K562 (cell line): ENCODE data around the gene ACSF3. TPM values are rescaled to one million over a fixed set of nuclear protein-coding genes. Genes with fewer than 3 reads are reported as not detected.

ENCODE experiments used
- ATAC-seq: fragments of 200-7000 bp; cut with Tn5 transposase; 3 replicates; pipeline ENCODE4 v1.9.1; 2020; ENCODE audit warnings: moderate library complexity
- BruUV-seq: library from RNA; stranded (reverse); fragments of 400-500 nt; replicated peaks from 2 replicates; lab custom pipeline; 2021; lab: Mats Ljungman, UMichigan
- CTCF ChIA-PET: fragments of 300-600 bp; formaldehyde crosslinking; extraction: SDS; loops from one replicate; lab custom pipeline; 2021; ENCODE audit warnings: low intra/inter-chr PET ratio; lab: Yijun Ruan, JAX
- POLR2A ChIA-PET: fragments of 300-600, 350-650 bp; sonication (Branson Sonifier 250); formaldehyde crosslinking; extraction: SDS; loops from one replicate; lab custom pipeline; 2021; ENCODE audit warnings: antibody characterized with exemption, inconsistent platforms; lab: Yijun Ruan, JAX
- DNase-seq, 4 experiments: peaks; one replicate each; pipeline versions ENCODE4 v3.0.0 to v3.0.0-alpha.2; 2011 to 2018; ENCODE audit warnings: low spot score in 3 of 4, mixed read lengths in 3 of 4; ENCODE audit errors: extremely low read depth in 1 of 4
- FAIRE-seq: peaks from 2 replicates; lab custom pipeline; 2011; peaks lifted over from hg19 to GRCh38; lab: Jason Lieb, UNC
- H2AFZ ChIP-seq: 2 replicates; pipeline ENCODE4 v1.6.0; 2011; ENCODE audit warnings: low read depth, low read length, control low read depth, inconsistent platforms
- H3K27ac ChIP-seq: fragments of 200-600 bp; 3 replicates; pipeline ENCODE4 v1.8.0; 2011; ENCODE audit warnings: low read depth, mild to moderate bottlenecking, control low read depth, inconsistent platforms, low read length, moderate library complexity, mixed read lengths; ENCODE audit errors: extremely low read depth
- H3K27me3 ChIP-seq, 2 experiments: fragments of 300-600 bp in 1 of 2; 2 replicates in 1 of 2; 3 replicates in 1 of 2; pipeline versions ENCODE4 v1.6.0 to v1.8.0; 2011; ENCODE audit warnings: inconsistent platforms in 2 of 2, low read length in 2 of 2, mild to moderate bottlenecking in 1 of 2, mixed read lengths in 1 of 2, moderate library complexity in 1 of 2; ENCODE audit not compliant: control insufficient read depth in 2 of 2, insufficient read depth in 2 of 2
- H3K36me3 ChIP-seq: fragments of 300-600 bp; 3 replicates; pipeline ENCODE4 v1.8.0; 2011; ENCODE audit warnings: mild to moderate bottlenecking, low read length, inconsistent platforms; ENCODE audit not compliant: control insufficient read depth, insufficient read depth
- H3K4me1 ChIP-seq, 2 experiments: fragments of 200-600 bp in 1 of 2; replicated peaks in 1 of 2; 2 replicates in 1 of 2; 3 replicates in 1 of 2; pipeline versions ENCODE4 v1.5.1 to v1.8.0; 2011; ENCODE audit warnings: inconsistent platforms in 2 of 2, low read length in 2 of 2, mild to moderate bottlenecking in 1 of 2, mixed read lengths in 1 of 2, moderate library complexity in 1 of 2; ENCODE audit not compliant: control insufficient read depth in 2 of 2, insufficient read depth in 2 of 2
- H3K4me2 ChIP-seq: 2 replicates; pipeline ENCODE4 v1.6.1; 2011; ENCODE audit warnings: low read length, control low read depth, inconsistent platforms, mixed read lengths; ENCODE audit not compliant: insufficient read depth
- H3K4me3 ChIP-seq: fragments of 200-600 bp; sonication (generic), shearing (Covaris generic); 2 replicates; pipeline ENCODE4 v1.5.1; 2016; ENCODE audit warnings: control low read depth, inconsistent platforms
- H3K79me2 ChIP-seq: fragments of 200-600 bp; 3 replicates; pipeline ENCODE4 v1.8.0; 2011; ENCODE audit warnings: low read length, inconsistent platforms; ENCODE audit not compliant: control insufficient read depth, insufficient read depth
- H3K9ac ChIP-seq, 2 experiments: 2 replicates each; pipeline versions ENCODE4 v1.6.0 to v1.6.1; 2011; ENCODE audit warnings: low read depth in 2 of 2, low read length in 2 of 2, control low read depth in 1 of 2, inconsistent platforms in 1 of 2, mild to moderate bottlenecking in 1 of 2, mixed read lengths in 1 of 2; ENCODE audit not compliant: insufficient read depth in 1 of 2
- H3K9me1 ChIP-seq: one replicate; pipeline ENCODE4 v1.6.0; 2011; ENCODE audit warnings: inconsistent platforms, mild to moderate bottlenecking, low read length, moderate library complexity; ENCODE audit not compliant: control insufficient read depth, insufficient read depth
- H3K9me3 ChIP-seq: replicated peaks from 2 replicates; pipeline ENCODE4 v1.5.1; 2011; ENCODE audit warnings: low read depth, low read length, inconsistent platforms; ENCODE audit not compliant: control insufficient read depth, insufficient read depth
- H4K20me1 ChIP-seq: replicated peaks from 2 replicates; pipeline ENCODE4 v1.6.1; 2011; ENCODE audit warnings: low read length, inconsistent platforms, mixed read lengths; ENCODE audit not compliant: control insufficient read depth, insufficient read depth
- BRF2 ChIP-seq: IDR thresholded peaks from 3 replicates; pipeline ENCODE4 v1.6.1; 2011; ENCODE audit warnings: borderline replicate concordance, mild to moderate bottlenecking; ENCODE audit not compliant: insufficient read length, insufficient read depth
- EP400 ChIP-seq: fragments of 450-650 bp; IDR thresholded peaks from 2 replicates; pipeline ENCODE4 v1.6.1; 2017; ENCODE audit warnings: antibody characterized with exemption, mild to moderate bottlenecking, moderate library complexity
- HLTF ChIP-seq: fragments of 450-650 bp; IDR thresholded peaks from 2 replicates; pipeline ENCODE4 v1.6.1; 2016
- RFX1 ChIP-seq: fragments of 450-650 bp; IDR thresholded peaks from 2 replicates; pipeline ENCODE4 v1.6.1; 2016; ENCODE audit warnings: mild to moderate bottlenecking, moderate library complexity
- TEAD1 ChIP-seq, 2 experiments: fragments of 450-650 bp in 1 of 2; sonication (generic) in 1 of 2; formaldehyde crosslinking; IDR thresholded peaks; 2 replicates each; pipeline versions ENCODE4 v1.4.0 to v1.8.0; 2020 to 2022; ENCODE audit warnings: mild to moderate bottlenecking in 2 of 2, missing genetic modification reagents in 1 of 2
- TEAD2 ChIP-seq: fragments of 450-650 bp; IDR thresholded peaks from 2 replicates; pipeline ENCODE4 v1.6.1; 2016; ENCODE audit warnings: missing genetic modification characterization, control low read depth, missing compliant biosample characterization
- ZKSCAN1 ChIP-seq: fragments of 150-350 bp; IDR thresholded peaks from 2 replicates; pipeline ENCODE4 v1.6.1; 2016; ENCODE audit warnings: low read depth, low read length
- ZNF23 ChIP-seq: fragments of 250-450 bp; sonication (Bioruptor Pico); IDR thresholded peaks from 2 replicates; pipeline ENCODE4 v1.4.0; 2020; ENCODE audit warnings: mild to moderate bottlenecking
- WGBS: fragments of 100-300 bp; shearing (Covaris generic); methylation state at CpG from one replicate; pipeline ENCODE4 v1.1.6; 2016; ENCODE audit warnings: low coverage, mixed read lengths; ENCODE audit not compliant: insufficient coverage; ENCODE audit errors: missing lambda C conversion rate; 5-methylcytosine and 5-hydroxymethylcytosine counted together
- in situ Hi-C: fragments of 300-500 bp; cut with MboI; formaldehyde crosslinking; loops from 4 replicates; pipeline ENCODE4 v1.15.0; 2018; ENCODE audit warnings: inconsistent platforms, mixed read lengths
- intact Hi-C: fragments of 100-400 bp; cut with micrococcal nuclease; formaldehyde crosslinking; loops from 2 replicates; pipeline ENCODE4 v1.14.2; 2022
- polyA plus RNA-seq, 8 experiments: library from polyadenylated mRNA; depleted of rRNA in 4 of 8; stranded (reverse) in 5 of 8; unstranded in 3 of 8; fragments of >200 nt; fragmentation: Nextera tagmentation in 2 of 8; fragmentation: Illumina TruSeq in 1 of 8; extraction: Ambion mirVana in 2 of 8; extraction: Trizol in 1 of 8; gene quantifications; 2 replicates each; pipeline versions ENCODE4 v1.2.1 to v1.2.3, GENCODE V29; 2011 to 2014; ENCODE audit warnings: inconsistent platforms in 1 of 8, missing spikeins in 1 of 8
- total RNA-seq, 7 experiments: library from RNA; depleted of rRNA in 6 of 7; stranded (reverse); fragments of >200 nt in 6 of 7; fragmentation: Illumina TruSeq in 2 of 7; extraction: Trizol in 2 of 7; gene quantifications; 2 replicates each; pipeline versions ENCODE4 v1.2.1 to v1.2.3, GENCODE V29; 2011 to 2021; ENCODE audit warnings: low replicate concordance in 1 of 7

Gene ACSF3
- total and polyA plus RNA-seq, 9 of the 15 experiments (the other 6 are each of a cell fraction or from before 2014, with no cell fraction given), result 0.77 to 32.8 (median 14.7) TPM

GRCh38 chr16:89113661-89114060 is 20.0 kb downstream of the ACSF3 start (continued):
- TF ChIP-seq BRF2 (no peak), ZNF23 (CRISPR knock-in tag) (no peak), RFX1 (no peak), EP400 (no peak), ZKSCAN1 (no peak), HLTF (no peak)

- H3K4me1 ChIP-seq, result peaks cover 13 to 34% of the 10 kb centered on the region in 2 experiments; a peak in 4 of 5 replicates
- H3K4me3 ChIP-seq, result no peak overlapping the region
- H3K9me3 ChIP-seq, result no peaks in the 10 kb centered on the region
- no peaks in the 10 kb centered on the region for H3K27me3 ChIP-seq
- H2AFZ ChIP-seq, result no peak overlapping the region
- H3K4me2 ChIP-seq, result peak overlapping the region; percentile 24; the same call in 1 of the 2 replicates
- BruUV-seq, result no TSS peak
- TF ChIP-seq TEAD2 (tag), result no peak
- TF ChIP-seq TEAD1 (CRISPR knock-in tag; IDR thresholded peaks at IDR 0.05), result peak in 1 of 2 experiments; percentile 19; a peak in 1 of 4 replicates
- TF ChIP-seq, all 486 proteins: peak for 1
- in situ Hi-C loops (no loop called here), intact Hi-C loops (no loop called here)
- peak overlapping the region in 1 of 2 experiments; percentile 67; a peak in 1 of 4 replicates for H3K9ac ChIP-seq
- CTCF ChIA-PET, result no interaction called here
- H3K9me1 ChIP-seq, result no peaks in the 10 kb centered on the region
- no peaks in the 10 kb centered on the region for H3K79me2 ChIP-seq
- 96% methylated on average over 28 of the region's 33 CpGs for WGBS
- no peaks in the 10 kb centered on the region; the same call in 1 of the 2 replicates for H4K20me1 ChIP-seq
- no peak for DNase-seq
- POLR2A ChIA-PET, result interaction anchor here (0.5 to 1.0 kb wide), 4 partner anchors 123 to 1234 kb away, joined by 3 read pairs; no protein-coding TSS in a partner anchor
- no peak for ATAC-seq
- peak overlapping the region; percentile 17; the same call in 1 of the 3 replicates for H3K27ac ChIP-seq
- peaks cover 75% of the 10 kb centered on the region; the same call in 2 of the 3 replicates for H3K36me3 ChIP-seq
- no peak for FAIRE-seq
Observed at GRCh38 chr16:89114159-89114981, 20.7 kb downstream of the ACSF3 start.
